ENCODE results near the gene LYPD4.

DNA sequence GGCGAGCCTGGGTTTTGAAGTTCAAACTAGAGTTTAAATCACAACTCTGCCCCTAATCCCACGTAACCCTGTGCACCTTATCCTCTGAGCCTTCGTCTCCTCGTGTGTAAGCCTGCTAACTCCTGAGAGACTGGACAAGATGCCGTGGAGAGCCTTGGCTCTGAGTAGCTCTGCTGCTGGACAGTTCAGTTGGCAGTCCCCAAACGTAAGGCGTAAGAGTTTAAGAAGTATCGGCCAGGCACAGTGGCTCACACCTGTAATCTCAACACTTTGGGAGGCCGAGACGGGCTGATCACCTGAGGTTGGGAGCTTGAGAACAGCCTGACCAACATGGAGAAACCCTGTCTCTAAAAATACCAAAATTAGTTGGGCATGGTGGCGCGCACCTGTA is 27.9 kb upstream of the LYPD4 start:
- no peak for TF ChIP-seq POLR2AphosphoS5 (IDR thresholded peaks at IDR 0.05)
- TF ChIP-seq, protein P1, sequence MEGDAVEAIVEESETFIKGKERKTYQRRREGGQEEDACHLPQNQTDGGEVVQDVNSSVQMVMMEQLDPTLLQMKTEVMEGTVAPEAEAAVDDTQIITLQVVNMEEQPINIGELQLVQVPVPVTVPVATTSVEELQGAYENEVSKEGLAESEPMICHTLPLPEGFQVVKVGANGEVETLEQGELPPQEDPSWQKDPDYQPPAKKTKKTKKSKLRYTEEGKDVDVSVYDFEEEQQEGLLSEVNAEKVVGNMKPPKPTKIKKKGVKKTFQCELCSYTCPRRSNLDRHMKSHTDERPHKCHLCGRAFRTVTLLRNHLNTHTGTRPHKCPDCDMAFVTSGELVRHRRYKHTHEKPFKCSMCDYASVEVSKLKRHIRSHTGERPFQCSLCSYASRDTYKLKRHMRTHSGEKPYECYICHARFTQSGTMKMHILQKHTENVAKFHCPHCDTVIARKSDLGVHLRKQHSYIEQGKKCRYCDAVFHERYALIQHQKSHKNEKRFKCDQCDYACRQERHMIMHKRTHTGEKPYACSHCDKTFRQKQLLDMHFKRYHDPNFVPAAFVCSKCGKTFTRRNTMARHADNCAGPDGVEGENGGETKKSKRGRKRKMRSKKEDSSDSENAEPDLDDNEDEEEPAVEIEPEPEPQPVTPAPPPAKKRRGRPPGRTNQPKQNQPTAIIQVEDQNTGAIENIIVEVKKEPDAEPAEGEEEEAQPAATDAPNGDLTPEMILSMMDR (IDR thresholded peaks at IDR 0.05) = no peak
- TF ChIP-seq EP300 (IDR thresholded peaks at IDR 0.05) = no peak
